GM12878 (cell line): ENCODE results near the gene DCDC1.

ENCODE experiments used
- BHLHE40 ChIP-seq, 2 experiments: fragments of 450-650 bp in 1 of 2; IDR thresholded peaks; 2 replicates each; pipeline ENCODE4 v1.6.1; 2011 to 2017; ENCODE audit warnings: low read depth in 2 of 2, borderline replicate concordance in 1 of 2, improper control_type of control experiment in 1 of 2, low read length in 1 of 2, mild to moderate bottlenecking in 1 of 2
- CBFB ChIP-seq: IDR thresholded peaks from 2 replicates; pipeline ENCODE4 v1.6.1; 2016; ENCODE audit warnings: antibody characterized with exemption, low read depth
- CBX5 ChIP-seq: sonication (generic); IDR thresholded peaks from 2 replicates; pipeline ENCODE4 v1.6.1; 2016; ENCODE audit warnings: low read depth, moderate library complexity, mild to moderate bottlenecking, inconsistent platforms
- CTCF ChIP-seq, 3 experiments: IDR thresholded peaks in 2 of 3; conservative IDR thresholded peaks in 1 of 3; 2 replicates each; pipeline ENCODE4 v1.5.1; 2011; ENCODE audit warnings: low read depth in 3 of 3, low read length in 3 of 3, mild to moderate bottlenecking in 3 of 3, control low read depth in 2 of 3, moderate library complexity in 2 of 3, inconsistent platforms in 1 of 3, mixed read lengths in 1 of 3; ENCODE audit not compliant: control insufficient read depth in 2 of 3, insufficient read depth in 1 of 3; ENCODE audit errors: extremely low read depth in 1 of 3
- NR2C1 ChIP-seq: fragments of 450-650 bp; IDR thresholded peaks from 2 replicates; pipeline ENCODE4 v1.6.1; 2017; ENCODE audit warnings: antibody characterized with exemption, mild to moderate bottlenecking, moderate library complexity
- POLR2A ChIP-seq: IDR thresholded peaks from 2 replicates; pipeline ENCODE4 v1.6.1; 2011; ENCODE audit warnings: low read depth, mild to moderate bottlenecking, low read length
- SREBF2 ChIP-seq: IDR thresholded peaks from 2 replicates; pipeline ENCODE4 v1.6.1; 2012; ENCODE audit warnings: mild to moderate bottlenecking, low read length
- TCF7 ChIP-seq: IDR thresholded peaks from 2 replicates; pipeline ENCODE4 v1.6.1; 2014; ENCODE audit warnings: antibody characterized with exemption, borderline replicate concordance
- YY1 ChIP-seq: IDR thresholded peaks from 2 replicates; pipeline ENCODE4 v1.6.1; 2011; ENCODE audit warnings: low read depth, mild to moderate bottlenecking, low read length
- ZNF24 ChIP-seq: fragments of 450-650 bp; IDR thresholded peaks from 2 replicates; pipeline ENCODE4 v1.6.1; 2017; ENCODE audit warnings: antibody characterized with exemption, mild to moderate bottlenecking
- TF ChIP-seq, protein P1 (sequence below): fragments of 450-650 bp; IDR thresholded peaks from 2 replicates; pipeline ENCODE4 v1.6.1; 2016; ENCODE audit warnings: mild to moderate bottlenecking
- TF ChIP-seq, protein P2 (sequence below): IDR thresholded peaks from 2 replicates; pipeline ENCODE4 v1.6.1; 2011; ENCODE audit warnings: low read depth, mild to moderate bottlenecking, low read length, moderate library complexity, borderline replicate concordance; ENCODE audit errors: extremely low read depth
- TF ChIP-seq, protein P3 (sequence below): IDR thresholded peaks from 2 replicates; pipeline ENCODE4 v1.6.1; 2012; ENCODE audit warnings: mild to moderate bottlenecking, low read depth, low read length

DNA sequence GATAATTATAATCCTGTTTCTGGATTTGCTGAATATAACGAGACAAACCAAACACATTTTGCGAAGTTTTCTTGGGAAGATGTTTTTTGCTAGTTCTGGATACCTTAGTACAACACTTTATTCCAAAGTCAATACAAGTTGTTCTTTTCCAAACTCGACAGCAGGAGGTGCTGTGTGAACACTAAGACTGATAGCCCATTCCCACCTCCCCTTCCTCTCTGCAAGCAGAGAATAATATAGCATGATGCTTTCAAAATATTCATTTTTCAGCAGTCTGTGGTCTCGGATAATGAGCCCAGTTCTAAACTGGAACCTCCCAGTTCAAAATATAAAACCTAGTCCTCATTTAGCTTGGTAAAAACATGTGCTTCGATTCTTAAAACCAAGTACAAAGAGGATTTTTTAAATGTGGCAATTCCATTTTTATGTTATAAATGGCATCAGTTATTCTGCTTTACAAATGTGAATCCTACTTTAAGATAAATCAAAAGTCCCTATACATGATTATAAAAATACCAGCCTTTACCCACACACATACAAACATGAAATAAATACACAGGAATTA is 129.1 kb downstream of the DCDC1 start:
- TF ChIP-seq CTCF (IDR thresholded peaks at IDR 0.05 in 2 of 3, conservative IDR thresholded peaks at IDR 0.05 in 1 of 3; ENCODE audit: control insufficient read depth in 2 of 3, extremely low read depth in 1 of 3, insufficient read depth in 1 of 3, low read depth in 3 of 3, low read length in 3 of 3) (peak; percentile 50 to 54 (median 54)), NR2C1 (no peak), SREBF2 (no peak), POLR2A (no peak), BHLHE40 (IDR thresholded peaks at IDR 0.05; ENCODE audit: borderline replicate concordance in 1 of 2, low read depth in 2 of 2, low read length in 1 of 2) (no peak), CBFB (no peak), CBX5 (no peak), YY1 (no peak), TCF7 (no peak), ZNF24 (no peak)
- TF ChIP-seq, protein P1, sequence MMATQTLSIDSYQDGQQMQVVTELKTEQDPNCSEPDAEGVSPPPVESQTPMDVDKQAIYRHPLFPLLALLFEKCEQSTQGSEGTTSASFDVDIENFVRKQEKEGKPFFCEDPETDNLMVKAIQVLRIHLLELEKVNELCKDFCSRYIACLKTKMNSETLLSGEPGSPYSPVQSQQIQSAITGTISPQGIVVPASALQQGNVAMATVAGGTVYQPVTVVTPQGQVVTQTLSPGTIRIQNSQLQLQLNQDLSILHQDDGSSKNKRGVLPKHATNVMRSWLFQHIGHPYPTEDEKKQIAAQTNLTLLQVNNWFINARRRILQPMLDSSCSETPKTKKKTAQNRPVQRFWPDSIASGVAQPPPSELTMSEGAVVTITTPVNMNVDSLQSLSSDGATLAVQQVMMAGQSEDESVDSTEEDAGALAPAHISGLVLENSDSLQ, result no peak
- TF ChIP-seq, protein P2, sequence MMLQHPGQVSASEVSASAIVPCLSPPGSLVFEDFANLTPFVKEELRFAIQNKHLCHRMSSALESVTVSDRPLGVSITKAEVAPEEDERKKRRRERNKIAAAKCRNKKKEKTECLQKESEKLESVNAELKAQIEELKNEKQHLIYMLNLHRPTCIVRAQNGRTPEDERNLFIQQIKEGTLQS, result no peak
- TF ChIP-seq, protein P3, sequence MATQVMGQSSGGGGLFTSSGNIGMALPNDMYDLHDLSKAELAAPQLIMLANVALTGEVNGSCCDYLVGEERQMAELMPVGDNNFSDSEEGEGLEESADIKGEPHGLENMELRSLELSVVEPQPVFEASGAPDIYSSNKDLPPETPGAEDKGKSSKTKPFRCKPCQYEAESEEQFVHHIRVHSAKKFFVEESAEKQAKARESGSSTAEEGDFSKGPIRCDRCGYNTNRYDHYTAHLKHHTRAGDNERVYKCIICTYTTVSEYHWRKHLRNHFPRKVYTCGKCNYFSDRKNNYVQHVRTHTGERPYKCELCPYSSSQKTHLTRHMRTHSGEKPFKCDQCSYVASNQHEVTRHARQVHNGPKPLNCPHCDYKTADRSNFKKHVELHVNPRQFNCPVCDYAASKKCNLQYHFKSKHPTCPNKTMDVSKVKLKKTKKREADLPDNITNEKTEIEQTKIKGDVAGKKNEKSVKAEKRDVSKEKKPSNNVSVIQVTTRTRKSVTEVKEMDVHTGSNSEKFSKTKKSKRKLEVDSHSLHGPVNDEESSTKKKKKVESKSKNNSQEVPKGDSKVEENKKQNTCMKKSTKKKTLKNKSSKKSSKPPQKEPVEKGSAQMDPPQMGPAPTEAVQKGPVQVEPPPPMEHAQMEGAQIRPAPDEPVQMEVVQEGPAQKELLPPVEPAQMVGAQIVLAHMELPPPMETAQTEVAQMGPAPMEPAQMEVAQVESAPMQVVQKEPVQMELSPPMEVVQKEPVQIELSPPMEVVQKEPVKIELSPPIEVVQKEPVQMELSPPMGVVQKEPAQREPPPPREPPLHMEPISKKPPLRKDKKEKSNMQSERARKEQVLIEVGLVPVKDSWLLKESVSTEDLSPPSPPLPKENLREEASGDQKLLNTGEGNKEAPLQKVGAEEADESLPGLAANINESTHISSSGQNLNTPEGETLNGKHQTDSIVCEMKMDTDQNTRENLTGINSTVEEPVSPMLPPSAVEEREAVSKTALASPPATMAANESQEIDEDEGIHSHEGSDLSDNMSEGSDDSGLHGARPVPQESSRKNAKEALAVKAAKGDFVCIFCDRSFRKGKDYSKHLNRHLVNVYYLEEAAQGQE, result no peak
